Activated T-cell treated with anti-CD3 and anti-CD28 coated beads, Interleukin-2, amount 50 U/mL, for 1 hour (primary cell): Measurements from ENCODE around the gene MAST2.
"Not testable (repeated sequence)": the region's sequence is repeated elsewhere in the genome, so short reads cannot be mapped to it uniquely, and the experiment has no call there.

Source experiments
- DNase-seq: peaks from one replicate; pipeline ENCODE4 v3.0.0-alpha.2; 2020

The MAST2 gene

GRCh38 chr1:46034601-46035516, 231.4 kb downstream of the MAST2 start:
- DNase-seq, result no peak

- peak; percentile 87 for DNase-seq
Measured at GRCh38 chr1:46036894-46037839, 233.8 kb downstream of the MAST2 start.

GRCh38 chr1:46039571-46040052, 236.2 kb downstream of the MAST2 start:
- no peak for DNase-seq

- no peak for DNase-seq
Measured at GRCh38 chr1:46041551-46041950, 238.1 kb downstream of the MAST2 start.

GRCh38 chr1:46041974-46042373, 238.6 kb downstream of the MAST2 start:
- no peak for DNase-seq

- no peak for DNase-seq
Measured at GRCh38 chr1:46043458-46044017, 240.1 kb downstream of the MAST2 start.

- DNase-seq, result no peak
Measured at GRCh38 chr1:46044116-46044515, 240.7 kb downstream of the MAST2 start.

GRCh38 chr1:46053734-46054133, 250.3 kb downstream of the MAST2 start:
- no peak for DNase-seq

- no peak for DNase-seq
Measured at GRCh38 chr1:46056325-46056724, 252.9 kb downstream of the MAST2 start.

GRCh38 chr1:46057215-46057614, 253.8 kb downstream of the MAST2 start:
- DNase-seq, result not testable (repeated sequence)

- no peak for DNase-seq
Measured at GRCh38 chr1:46057781-46058180, 254.4 kb downstream of the MAST2 start.

- no peak for DNase-seq
Measured at GRCh38 chr1:46058936-46059335, 255.5 kb downstream of the MAST2 start.

- DNase-seq, result no peak
Measured at GRCh38 chr1:46061146-46061545, 257.7 kb downstream of the MAST2 start.

GRCh38 chr1:46062651-46063319, 259.4 kb downstream of the MAST2 start:
- no peak for DNase-seq

- DNase-seq, result no peak
Measured at GRCh38 chr1:46064708-46065107, 261.3 kb downstream of the MAST2 start.

- no peak for DNase-seq
Measured at GRCh38 chr1:46065405-46065804, 262.0 kb downstream of the MAST2 start.

- no peak for DNase-seq
Measured at GRCh38 chr1:46067652-46068051, 264.2 kb downstream of the MAST2 start.

- no peak for DNase-seq
Measured at GRCh38 chr1:46068525-46068924, 265.1 kb downstream of the MAST2 start.

GRCh38 chr1:46070164-46070814, 266.9 kb downstream of the MAST2 start:
- no peak for DNase-seq

- no peak for DNase-seq
Measured at GRCh38 chr1:46072975-46073374, 269.6 kb downstream of the MAST2 start.

GRCh38 chr1:46076343-46076742, 272.9 kb downstream of the MAST2 start:
- DNase-seq, result no peak

GRCh38 chr1:46077644-46078043, 274.2 kb downstream of the MAST2 start:
- DNase-seq, result no peak
